ENCODE data around the gene FLYWCH1.

The FLYWCH1 gene

DNA sequence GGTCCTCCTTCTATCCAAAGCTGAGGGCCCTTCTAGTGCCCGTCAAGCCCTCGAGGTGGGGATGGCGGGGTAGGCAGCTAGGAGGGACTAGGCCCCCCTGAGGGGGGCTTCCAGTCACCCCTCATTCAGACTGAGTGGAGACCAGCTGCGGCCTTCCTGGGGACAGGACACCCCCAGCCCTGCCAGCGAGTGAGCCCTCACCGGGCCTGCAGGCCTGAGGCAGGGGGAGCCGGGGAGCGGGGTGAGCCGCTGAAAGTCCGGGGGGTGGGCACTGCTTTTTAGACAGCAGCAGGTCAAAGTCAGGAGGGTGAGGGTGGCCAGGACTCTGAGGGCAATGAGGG, 43.7 kb downstream of the FLYWCH1 start:
- DNase-seq = no peak

DNA sequence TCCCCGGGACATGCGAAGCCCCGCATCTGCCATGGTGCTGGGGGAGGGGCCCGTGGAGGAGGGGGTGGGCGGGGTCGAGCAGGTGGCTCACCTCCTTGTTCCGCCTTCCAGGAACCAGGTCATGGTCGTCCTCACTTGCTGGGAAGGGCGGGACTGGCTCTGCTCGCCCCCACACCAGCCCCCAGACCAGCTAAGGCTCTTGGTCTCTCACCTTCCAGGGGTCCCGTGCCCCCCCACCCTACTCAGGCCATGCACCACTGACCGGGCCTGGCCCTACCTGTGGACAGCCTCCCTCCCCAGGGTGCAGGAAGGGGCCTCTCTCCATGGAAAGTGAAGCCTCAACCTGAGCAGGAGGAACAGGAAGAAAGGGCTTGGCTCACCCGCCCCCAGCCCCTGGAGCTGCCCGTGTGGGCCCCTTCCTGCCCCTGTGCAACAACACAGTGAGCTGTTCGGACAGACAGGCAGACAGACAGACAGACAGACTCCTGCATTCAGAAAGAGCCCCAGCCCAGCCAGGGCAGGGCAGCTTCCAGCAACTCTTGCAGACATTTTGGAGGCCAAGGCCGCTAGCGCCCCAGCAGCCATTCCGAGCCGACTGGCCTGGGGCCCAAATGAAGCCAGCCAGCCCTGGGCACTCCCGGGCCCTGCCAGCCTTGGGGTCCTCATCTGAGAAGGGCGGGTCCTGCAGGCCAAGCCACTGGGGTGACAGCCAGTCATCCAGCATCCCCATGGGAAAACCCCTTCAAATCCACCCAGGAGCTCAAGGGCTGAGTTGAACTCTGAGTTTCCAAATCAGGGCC, 44.2 kb downstream of the FLYWCH1 start:
- no peak for DNase-seq

DNA sequence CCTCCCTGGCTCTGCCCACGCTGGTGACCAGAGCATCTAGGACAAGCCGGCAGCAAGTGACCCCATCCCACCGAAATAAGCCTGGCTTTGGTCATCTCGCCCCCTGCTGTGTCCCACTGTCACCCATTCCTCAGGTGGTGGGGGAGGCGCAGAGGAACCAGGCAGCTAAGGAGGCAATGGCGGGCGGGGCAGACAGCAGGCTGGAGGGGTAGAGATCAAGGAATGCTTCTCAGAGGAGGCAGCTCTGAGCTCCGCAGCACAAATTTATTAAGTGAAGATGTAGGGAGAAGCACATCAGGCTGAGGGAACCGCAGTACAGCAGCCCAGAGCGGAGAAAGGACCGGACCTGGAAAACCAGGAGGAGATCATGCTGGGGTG, 44.8 kb downstream of the FLYWCH1 start:
- DNase-seq = no peak

DNA sequence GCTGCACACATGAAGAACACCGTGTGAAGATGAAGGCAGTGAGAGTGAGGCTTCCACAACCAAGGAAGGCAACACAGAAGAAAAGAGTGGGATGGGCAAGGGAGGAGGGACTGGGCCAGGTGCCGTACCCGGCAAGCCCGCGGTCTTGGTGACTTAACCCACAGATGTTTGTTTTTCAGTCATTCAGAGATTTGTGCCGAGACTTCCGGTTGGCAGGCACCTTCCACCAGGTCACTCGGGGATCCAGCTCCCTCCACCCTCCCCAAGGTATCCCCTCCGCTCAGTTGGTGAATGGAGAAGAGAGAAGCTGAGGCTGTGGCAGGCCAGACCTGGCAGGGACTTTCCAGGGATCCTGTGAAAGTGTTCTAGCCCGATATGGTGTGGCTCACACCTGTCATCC, 47.5 kb downstream of the FLYWCH1 start:
- no peak for DNase-seq

DNA sequence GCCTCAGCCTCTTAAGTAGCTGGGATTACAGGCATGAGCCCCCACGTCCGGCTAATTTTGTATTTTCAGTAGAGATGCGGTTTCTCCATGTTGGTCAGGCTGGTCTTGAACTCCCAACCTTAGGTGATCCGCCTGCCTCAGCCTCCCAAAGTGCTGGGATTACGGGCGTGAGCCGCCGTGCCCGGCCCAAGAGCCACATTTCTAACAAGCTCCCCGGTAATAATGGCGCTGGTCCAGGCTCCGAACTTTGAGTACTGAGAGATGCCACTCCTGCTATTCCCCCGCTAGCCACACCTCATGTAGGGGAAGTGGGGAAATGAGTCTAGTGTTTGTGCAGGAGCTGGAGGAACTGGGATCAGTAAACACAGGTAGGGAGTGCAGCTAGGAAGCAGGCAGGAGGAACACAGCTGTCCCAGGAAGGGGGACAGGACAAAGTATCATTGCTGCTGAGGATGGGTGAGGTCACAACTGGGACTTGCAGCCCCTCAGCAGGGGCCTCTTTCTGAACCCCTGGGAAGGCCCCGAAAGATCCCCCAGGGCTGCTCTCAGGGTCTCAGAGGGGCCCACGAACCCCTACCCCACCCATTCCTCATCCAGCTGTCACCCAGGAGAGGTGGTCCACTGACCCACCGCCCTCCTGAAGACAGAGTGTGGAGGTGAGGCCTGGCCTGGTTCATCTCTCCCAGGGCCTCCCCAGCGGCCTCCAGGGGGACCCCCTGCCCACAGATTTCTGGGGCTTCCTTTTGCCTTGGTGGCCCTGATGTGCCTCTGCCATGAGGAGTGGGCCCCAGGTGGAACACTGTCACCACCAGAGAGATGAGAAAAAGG, 48.7 kb downstream of the FLYWCH1 start:
- no peak for DNase-seq

DNA sequence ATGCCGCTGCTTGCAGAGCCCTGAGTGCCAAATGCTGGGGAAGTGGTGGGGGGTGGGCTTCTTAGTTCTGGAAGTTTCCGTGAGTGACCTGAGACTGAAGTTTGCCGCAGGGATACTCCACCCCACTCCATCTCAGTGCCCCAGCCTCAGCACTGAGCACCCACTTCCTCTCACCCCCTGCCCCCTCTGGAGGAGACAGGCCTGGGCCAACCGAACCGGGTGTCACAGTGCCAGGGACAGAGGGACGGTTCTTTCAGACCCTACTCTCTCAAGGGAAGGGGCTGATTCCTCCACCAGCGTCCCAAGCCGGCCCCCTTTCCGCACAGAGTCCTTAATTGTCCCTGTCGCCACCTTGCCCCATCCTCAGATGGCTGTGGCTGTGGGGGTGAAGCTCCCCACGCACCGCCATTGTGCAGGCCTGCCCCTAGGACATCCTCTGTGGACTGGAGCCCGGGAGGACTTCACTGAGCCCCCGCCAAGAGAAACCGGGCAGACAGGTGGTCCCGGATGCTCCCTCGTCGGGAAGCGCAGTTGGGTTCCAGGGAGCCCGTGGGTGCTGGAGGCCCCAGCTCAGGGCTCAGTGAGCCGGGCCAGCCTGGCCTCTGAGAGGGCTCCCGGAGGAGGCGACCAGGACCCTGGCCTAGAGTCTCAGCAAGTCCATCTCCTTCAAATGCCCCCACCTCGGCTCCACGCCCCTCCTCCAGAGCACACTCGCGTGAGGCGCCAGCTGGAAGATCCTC, 50.8 kb downstream of the FLYWCH1 start:
- no peak for DNase-seq

DNA sequence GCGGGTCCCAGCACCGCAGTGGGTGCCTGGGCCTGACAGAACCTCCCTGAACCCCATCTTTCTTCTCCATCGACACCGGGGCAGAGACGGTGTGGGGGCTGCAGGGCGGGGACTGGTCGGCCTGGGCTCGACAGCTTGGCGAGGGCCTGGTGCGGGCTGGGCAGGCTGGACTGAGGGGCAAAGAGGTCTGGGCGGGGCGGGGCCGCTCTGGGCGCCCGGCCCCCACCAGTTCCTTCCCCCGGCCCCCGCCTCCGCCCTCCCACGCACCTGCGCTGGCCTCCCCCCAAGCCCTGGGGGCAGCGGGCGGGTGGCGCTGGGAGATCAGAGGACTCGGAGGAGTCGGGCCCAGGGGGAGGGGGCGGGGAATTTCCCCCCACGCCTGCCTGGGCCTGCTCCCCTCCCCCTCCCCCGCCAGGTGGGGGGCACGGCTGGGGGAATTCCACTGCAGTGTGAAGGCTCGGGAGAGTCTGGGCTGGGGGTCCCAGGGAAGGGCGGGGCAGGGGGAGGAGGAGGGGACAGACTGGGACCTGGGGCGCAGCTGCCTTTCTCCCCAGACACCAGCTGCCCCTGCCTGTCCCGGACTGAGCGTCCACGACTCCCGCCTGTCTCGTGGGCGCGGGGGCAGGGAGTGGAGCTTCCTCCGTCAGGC, 51.5 kb downstream of the FLYWCH1 start:
- no peak for DNase-seq

DNA sequence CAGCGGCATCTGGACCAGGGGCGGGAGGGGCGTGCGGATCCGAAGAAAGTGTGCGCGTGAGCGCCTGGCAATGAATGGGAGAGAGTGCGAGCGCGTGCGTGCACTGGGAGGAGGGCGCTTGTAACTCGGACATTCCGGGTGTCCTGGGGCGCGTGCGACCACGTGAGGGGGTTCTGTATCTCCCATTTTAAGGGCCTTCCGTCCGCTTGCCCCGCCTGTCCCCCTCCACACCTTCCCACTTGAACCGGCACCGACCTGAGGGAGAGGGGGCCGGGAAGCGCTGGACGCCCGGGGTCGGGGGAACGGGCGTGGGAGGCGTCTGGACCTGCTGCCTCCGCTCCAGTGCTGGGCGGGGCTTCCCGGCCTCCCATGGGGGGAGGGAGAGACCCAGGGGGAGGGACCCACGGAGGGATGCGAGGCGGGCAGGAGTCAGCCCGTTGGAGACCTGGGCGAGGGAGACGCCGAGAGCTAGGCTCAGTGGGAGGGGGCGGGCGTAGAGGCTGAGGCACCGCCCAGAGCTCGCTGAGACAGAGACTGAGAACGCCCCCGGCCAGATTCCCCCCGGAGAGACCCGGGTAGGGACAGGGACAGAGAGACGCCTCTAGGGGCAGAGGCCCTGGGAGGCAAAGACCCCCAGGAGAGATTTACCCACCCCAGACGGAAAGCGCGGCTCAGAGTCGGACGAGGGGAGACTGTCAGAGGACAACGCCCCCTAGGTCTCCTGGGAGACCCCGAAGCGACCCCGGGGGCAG, 52.2 kb downstream of the FLYWCH1 start, which contains the start of gene KREMEN2:
Gene KREMEN2, plus strand, starts transcription at position 553 of the 752 bp plus-strand sequence. CDS start 246 bp downstream, outside the sequence.
- peak; percentile 70 to 76 for DNase-seq

DNA sequence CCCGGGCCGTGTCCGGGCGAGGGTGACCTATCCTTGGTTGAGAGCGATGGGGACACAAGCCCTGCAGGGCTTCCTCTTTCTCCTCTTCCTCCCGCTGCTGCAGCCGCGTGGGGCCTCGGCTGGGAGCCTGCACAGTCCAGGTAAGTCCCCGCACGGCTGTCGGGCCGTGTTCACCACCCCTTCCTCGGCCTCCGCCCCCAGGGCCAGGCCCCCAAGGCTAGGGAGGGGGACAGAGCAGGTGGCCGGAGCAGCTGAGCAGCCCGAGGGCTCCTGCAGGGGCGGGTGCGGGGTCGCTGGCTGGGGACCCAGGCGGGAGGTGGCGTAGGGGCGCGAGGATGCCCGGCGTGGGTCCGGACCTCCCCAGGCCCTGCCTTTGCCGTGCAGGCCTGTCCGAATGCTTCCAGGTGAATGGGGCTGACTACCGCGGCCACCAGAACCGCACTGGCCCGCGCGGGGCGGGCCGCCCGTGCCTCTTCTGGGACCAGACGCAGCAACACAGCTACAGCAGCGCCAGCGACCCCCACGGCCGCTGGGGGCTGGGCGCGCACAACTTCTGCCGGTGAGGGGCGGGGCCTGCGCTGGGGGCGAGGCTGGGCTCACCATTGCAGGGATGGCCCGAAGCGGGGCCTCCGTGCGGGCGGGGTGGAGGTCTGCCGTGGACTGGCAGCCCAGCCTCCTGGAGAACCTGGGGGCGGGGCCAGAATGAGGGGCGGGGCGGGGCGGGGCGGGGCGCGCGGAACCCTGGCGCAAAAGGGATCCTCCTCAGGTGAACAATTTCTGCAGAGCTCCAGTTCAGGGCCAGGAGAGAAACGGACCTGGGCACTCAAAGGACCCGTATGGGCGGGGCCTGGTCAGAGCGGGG, 53.0 kb downstream of the FLYWCH1 start:
- DNase-seq = peak; percentile 54 to 55

DNA sequence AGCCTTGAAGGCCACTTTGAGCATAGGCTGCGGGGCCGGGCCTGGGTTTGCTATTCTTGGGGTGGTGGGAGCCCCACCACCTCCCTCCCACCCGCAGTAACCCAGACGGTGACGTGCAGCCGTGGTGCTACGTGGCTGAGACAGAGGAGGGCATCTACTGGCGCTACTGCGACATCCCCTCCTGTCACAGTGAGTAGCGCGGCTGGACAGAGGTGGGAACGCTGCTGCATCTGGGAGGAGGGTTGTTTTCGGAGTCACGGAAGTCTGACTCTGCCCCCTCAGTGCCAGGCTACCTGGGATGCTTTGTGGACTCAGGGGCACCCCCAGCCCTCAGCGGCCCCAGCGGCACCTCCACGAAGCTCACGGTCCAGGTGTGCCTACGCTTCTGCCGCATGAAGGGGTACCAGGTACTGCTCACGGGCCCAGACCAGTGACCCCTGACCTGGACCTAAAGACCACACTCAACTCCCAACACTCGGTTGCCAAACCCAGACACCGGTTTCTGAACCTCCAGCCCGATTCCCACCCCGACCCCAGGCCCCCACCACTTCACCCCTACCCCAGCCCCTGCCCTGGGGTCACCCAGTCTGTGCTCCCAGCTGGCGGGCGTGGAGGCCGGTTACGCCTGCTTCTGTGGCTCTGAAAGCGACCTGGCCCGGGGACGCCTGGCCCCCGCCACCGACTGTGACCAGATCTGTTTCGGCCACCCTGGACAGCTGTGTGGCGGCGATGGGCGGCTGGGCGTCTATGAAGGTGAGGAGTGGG, 54.5 kb downstream of the FLYWCH1 start:
- DNase-seq = no peak

DNA sequence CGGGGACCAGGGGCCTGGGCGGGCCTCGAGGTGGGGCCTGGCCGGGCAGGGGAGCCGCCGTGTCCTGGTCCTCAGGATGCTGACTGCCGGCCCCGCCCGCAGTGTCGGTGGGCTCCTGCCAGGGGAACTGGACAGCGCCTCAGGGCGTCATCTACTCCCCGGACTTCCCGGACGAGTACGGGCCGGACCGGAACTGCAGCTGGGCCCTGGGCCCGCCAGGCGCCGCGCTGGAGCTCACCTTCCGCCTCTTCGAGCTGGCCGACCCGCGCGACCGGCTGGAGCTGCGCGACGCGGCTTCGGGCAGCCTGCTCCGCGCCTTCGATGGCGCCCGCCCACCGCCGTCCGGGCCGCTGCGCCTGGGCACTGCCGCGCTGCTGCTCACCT, 55.1 kb downstream of the FLYWCH1 start:
- no peak for DNase-seq

DNA sequence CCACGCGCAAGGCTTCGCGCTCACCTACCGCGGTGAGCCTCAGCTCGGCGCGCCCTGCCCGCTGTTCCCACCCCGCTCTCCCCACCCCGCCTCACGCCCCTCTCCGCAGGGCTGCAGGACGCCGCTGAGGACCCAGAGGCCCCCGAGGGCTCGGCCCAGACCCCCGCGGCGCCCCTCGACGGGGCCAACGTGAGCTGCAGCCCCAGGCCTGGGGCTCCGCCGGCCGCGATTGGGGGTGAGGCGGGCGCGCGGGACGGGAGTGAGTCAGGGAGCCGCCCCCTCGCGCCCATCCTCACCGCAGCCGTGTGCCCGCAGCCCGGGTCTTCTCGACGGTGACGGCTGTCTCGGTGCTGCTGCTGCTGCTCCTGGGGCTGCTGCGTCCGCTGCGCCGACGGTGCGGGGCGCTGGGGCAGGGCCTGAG, 55.5 kb downstream of the FLYWCH1 start:
- no peak for DNase-seq

DNA sequence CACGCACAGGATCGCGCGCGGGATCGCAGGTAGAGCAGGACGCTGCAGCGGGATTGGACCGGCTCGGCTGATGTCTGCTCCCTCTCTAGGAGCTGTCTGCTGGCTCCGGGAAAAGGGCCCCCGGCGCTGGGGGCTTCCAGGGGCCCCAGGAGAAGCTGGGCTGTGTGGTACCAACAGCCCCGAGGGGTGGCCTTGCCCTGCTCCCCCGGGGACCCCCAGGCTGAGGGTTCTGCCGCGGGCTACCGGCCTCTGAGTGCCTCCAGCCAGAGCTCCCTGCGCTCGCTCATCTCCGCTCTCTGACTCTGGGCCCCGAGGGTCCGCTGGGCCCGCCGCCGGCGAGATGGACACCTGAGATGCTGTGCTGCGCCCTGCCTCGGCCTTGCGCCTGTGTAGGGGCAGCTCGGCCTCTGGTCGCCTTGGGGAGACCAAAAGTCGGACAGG, 56.0 kb downstream of the FLYWCH1 start:
- DNase-seq = no peak

DNA sequence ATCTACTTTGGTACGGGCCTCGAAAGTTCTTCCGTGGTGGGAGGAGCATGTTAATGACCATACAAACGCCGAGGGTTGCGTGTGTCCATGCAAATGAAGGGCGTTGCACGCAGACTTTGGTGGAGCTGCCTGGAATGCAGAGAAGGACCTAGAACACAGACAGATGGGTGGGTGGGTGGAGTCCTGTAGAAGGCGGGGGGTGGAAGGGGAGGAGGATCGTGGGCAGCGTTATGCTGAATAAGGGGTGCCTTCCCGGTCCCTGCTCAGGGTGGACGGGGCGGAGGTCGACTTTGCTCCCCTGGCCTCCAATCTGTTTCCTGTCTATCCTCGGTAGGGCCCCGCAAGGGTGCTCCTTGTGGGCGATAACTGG, 56.6 kb downstream of the FLYWCH1 start:
- no peak for DNase-seq

DNA sequence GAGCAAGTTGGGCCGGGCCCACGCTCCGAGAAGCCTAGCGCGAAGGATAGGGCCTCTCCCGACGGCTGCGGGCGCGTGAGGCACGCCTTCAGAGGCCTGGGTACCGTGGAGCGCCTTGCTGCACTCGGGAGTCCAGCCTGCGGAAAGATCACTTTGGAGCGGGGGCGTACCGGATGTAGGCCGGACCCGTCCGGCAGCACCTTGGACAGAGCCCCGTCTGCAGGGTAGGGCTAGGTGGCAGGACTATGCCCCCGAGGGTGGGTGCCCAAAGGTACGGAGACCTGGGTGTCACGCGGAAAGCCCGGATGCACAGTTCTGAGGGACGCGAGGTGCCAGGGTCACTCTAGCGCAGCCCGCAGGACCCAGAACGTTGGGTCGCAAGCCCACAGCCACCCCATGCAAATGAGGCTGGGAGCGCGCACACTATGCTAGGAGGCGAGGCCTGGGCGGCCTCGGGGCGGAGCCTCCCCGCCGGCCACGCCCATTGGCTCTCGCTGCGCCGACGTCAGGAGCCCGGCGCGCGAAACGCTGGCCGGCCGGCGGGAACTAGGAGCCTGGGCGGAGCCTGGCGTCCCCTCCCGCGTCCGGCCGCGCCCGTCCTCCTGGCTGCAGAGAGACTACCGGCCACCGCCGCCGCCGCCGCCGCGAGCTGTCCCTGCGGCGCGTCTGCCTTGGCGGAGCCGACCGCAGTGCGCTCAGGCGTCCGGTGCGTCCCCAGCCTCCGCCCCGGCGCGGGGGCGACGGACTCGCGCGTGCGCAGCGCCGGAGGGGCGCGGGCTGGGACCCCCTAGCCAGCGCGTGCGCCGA, 57.2 kb downstream of the FLYWCH1 start, which contains the start of gene PAQR4:
Gene PAQR4, plus strand, starts transcription at position 611 of the 807 bp plus-strand sequence. CDS start 327 bp downstream, outside the sequence.
- peak in 1 of 2 experiments; percentile 67 for DNase-seq

DNA sequence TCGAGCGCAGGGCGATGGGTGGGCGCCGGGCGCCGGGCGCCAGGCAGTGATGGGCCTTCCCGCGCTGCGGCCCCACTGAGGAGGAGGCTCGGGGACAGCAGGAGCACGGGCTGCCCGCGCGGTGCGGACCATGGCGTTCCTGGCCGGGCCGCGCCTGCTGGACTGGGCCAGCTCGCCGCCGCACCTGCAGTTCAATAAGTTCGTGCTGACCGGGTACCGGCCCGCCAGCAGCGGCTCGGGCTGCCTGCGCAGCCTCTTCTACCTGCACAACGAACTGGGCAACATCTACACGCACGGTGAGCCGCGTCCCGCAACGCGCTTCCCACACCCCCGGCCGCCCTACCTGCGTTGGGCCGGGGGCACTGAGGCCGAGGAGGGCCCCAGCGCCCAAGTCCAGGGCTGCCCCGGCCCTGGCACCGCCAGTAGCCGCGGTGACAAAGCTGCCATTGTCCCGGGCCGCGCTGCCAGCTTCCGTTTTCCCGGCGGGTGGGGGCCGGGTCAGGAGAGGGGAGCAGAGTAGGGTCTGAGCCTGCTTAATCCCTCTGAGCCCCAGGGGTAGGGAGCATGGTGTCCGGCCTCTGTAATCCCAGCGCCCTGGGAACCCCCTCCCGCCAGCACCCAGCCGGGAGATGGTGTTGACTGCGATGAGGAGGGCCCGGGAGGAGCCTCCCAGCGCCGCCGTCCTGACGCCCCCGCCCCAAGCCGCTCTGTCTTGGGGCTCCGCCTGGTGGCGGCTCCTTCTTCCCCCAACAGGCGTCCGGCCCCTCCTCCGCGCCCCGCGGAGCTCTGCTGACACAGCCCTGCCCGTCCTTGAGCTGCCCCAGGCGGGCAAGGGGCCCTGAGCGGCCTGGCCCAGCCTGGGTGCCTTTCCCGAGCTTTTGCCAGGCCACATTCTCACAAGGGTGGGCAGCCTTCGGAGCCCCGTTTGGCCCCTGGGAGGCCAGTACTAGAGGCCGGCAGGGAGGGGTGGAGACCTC, 58.1 kb downstream of the FLYWCH1 start:
- peak in 1 of 2 experiments; percentile 45 for DNase-seq

DNA sequence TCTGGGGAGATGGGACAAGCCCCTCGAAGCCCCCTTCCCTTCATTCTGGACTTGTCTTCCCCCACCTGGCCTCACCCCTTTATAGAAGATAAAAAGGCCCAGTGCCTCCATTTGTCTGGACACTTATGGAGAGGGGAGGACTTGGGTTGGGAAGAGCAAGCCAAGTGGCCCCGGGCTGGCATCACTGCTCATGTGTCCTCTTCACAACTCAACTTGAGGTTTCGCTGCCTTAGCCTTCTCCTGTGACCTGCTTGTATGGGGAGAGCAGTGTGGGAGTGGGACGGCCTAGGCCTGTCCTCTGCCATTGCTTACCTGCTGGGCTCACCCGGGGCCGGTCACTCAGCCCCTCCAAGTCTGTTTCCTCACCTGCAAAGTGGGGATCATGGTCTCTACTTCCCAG, 58.8 kb downstream of the FLYWCH1 start:
- no peak for DNase-seq
